Measurements from ENCODE around the gene HOXB6.

The HOXB6 gene

GRCh38 chr17:48639982-48640857 lies 35.4 kb upstream of the HOXB6 start:
- no peak for TF ChIP-seq CTCF (conservative IDR thresholded peaks at IDR 0.05)

GRCh38 chr17:48639136-48639535 lies 34.4 kb upstream of the HOXB6 start:
- H3K27ac ChIP-seq = no peak overlapping the region
- TF ChIP-seq CTCF (conservative IDR thresholded peaks at IDR 0.05) = no peak

More at GRCh38 chr17:48639982-48640857, 35.4 kb upstream of the HOXB6 start:
- no peak overlapping the region for H3K27ac ChIP-seq

GRCh38 chr17:48637323-48638260 lies 32.8 kb upstream of the HOXB6 start:
- no peak overlapping the region for H3K27ac ChIP-seq
- TF ChIP-seq CTCF (conservative IDR thresholded peaks at IDR 0.05) = no peak

- 0 out of 2 replicates have a peak overlapping the region, but pooled peaks have one; percentile 10 for H3K27ac ChIP-seq
Measured at GRCh38 chr17:48636177-48637018, 31.6 kb upstream of the HOXB6 start.

GRCh38 chr17:48634493-48635208 lies 29.9 kb upstream of the HOXB6 start:
- TF ChIP-seq CTCF (conservative IDR thresholded peaks at IDR 0.05) = no peak
- no peak overlapping the region for H3K27ac ChIP-seq

More at GRCh38 chr17:48636177-48637018, 31.6 kb upstream of the HOXB6 start:
- TF ChIP-seq CTCF (conservative IDR thresholded peaks at IDR 0.05) = peak; percentile 95

- TF ChIP-seq CTCF (conservative IDR thresholded peaks at IDR 0.05) = no peak
- no peak overlapping the region for H3K27ac ChIP-seq
Measured at GRCh38 chr17:48633266-48633677, 28.5 kb upstream of the HOXB6 start.
